ENCODE results near the gene IDH2. TPM values are rescaled to one million over a fixed set of nuclear protein-coding genes. Genes with fewer than 3 reads are reported as not detected.

The IDH2 gene
- total and polyA plus RNA-seq, 4 donors, result 149 to 339 (median 298) TPM

DNA sequence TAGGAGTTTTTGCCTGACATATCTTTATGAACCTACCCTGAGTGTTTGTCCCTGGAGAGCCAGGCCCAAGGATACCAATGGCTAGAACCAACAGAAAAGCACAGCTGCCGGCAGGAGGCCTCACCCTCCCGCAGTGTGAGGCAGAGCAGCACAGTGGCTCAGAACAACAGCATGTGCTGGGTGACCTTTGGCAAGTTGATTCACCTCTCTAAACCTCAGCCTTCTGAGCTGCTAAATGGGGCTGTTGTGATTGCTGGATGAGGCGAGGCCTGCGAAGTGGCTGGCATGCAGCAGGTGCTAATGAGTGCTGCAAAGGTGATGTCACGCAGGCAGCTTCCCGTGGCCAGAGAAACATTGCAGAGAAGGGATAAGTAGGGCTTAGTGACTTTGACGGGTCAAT, 23.3 kb downstream of the IDH2 start:
- no peak overlapping the region for H3K9ac ChIP-seq (ENCODE audit: low read depth in 1 of 2, low read length in 2 of 2)
- DNase-seq (ENCODE audit: low spot score), result no peak
- peaks cover 3 to 32% (median 20%) of the 10 kb centered on the region in 4 donors for H3K36me3 ChIP-seq (ENCODE audit: control insufficient read depth in 4 of 4, insufficient read depth in 3 of 4, low read depth in 1 of 4, low read length in 3 of 4)
- WGBS, result 93% methylated on average over 7 of the region's 7 CpGs
- TF ChIP-seq NR2F2 (IDR thresholded peaks at IDR 0.05) (no peak), HNF4G (IDR thresholded peaks at IDR 0.05) (no peak)
- TF ChIP-seq, protein P1, sequence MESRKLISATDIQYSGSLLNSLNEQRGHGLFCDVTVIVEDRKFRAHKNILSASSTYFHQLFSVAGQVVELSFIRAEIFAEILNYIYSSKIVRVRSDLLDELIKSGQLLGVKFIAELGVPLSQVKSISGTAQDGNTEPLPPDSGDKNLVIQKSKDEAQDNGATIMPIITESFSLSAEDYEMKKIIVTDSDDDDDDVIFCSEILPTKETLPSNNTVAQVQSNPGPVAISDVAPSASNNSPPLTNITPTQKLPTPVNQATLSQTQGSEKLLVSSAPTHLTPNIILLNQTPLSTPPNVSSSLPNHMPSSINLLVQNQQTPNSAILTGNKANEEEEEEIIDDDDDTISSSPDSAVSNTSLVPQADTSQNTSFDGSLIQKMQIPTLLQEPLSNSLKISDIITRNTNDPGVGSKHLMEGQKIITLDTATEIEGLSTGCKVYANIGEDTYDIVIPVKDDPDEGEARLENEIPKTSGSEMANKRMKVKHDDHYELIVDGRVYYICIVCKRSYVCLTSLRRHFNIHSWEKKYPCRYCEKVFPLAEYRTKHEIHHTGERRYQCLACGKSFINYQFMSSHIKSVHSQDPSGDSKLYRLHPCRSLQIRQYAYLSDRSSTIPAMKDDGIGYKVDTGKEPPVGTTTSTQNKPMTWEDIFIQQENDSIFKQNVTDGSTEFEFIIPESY (IDR thresholded peaks at IDR 0.05), result no peak
- no peak overlapping the region for H3K4me3 ChIP-seq (ENCODE audit: low read depth in 1 of 3, low read length in 3 of 3)
- H3K9me3 ChIP-seq (ENCODE audit: control insufficient read depth in 4 of 4, low read length in 3 of 4), result no peaks in the 10 kb centered on the region
- peaks cover 6 to 13% (median 10%) of the 10 kb centered on the region in 4 donors for H3K4me1 ChIP-seq (ENCODE audit: control insufficient read depth in 4 of 4, insufficient read depth in 4 of 4, low read length in 3 of 4)
- no peaks in the 10 kb centered on the region for H3K27me3 ChIP-seq (ENCODE audit: control insufficient read depth in 4 of 4, insufficient read depth in 4 of 4, low read length in 3 of 4)
- H3K27ac ChIP-seq (ENCODE audit: low read depth in 1 of 2, low read length in 2 of 2), result no peak overlapping the region

DNA sequence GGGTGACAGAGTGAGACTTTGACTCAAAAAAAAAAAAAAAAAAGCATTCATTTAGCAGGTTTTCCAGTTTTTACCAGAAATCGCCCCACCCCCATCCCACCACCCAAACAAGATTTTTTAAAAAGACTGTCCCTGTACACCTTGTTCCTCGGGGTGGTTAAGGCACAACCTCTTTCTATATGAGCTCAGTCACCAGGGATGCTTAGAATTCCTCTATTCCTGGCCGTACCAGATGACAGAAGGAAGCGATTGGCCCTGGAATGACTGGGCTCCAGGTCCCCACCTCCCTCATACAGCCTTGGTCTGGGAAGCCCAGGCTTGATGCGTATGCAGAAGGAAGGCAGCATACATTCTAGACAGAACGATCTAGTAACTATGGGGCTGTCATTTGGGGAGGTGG, 25.6 kb downstream of the IDH2 start:
- Histone ChIP-seq H3K4me3 (ENCODE audit: low read depth in 1 of 3, low read length in 3 of 3) (no peak overlapping the region), H3K4me1 (ENCODE audit: control insufficient read depth in 4 of 4, insufficient read depth in 4 of 4, low read length in 3 of 4) (peaks cover 6 to 13% (median 10%) of the 10 kb centered on the region in 4 donors), H3K36me3 (ENCODE audit: control insufficient read depth in 4 of 4, insufficient read depth in 3 of 4, low read depth in 1 of 4, low read length in 3 of 4) (peaks cover 3 to 19% (median 11%) of the 10 kb centered on the region in 4 donors), H3K9ac (ENCODE audit: low read depth in 1 of 2, low read length in 2 of 2) (no peak overlapping the region), H3K27me3 (ENCODE audit: control insufficient read depth in 4 of 4, insufficient read depth in 4 of 4, low read length in 3 of 4) (no peaks in the 10 kb centered on the region), H3K9me3 (ENCODE audit: control insufficient read depth in 4 of 4, low read length in 3 of 4) (no peaks in the 10 kb centered on the region), H3K27ac (ENCODE audit: low read depth in 1 of 2, low read length in 2 of 2) (peak overlapping the region; percentile 28 to 79)
- WGBS, result 97% methylated on average over 6 of the region's 6 CpGs
- DNase-seq (ENCODE audit: low spot score), result no peak
- TF ChIP-seq RAD21 (IDR thresholded peaks at IDR 0.05) (no peak), FOXA2 (IDR thresholded peaks at IDR 0.05) (no peak), GABPA (IDR thresholded peaks at IDR 0.05 in 1 of 2, conservative IDR thresholded peaks at IDR 0.05 in 1 of 2) (no peak), RXRA (IDR thresholded peaks at IDR 0.05) (no peak), NR2F2 (IDR thresholded peaks at IDR 0.05) (no peak), YY1 (IDR thresholded peaks at IDR 0.05) (no peak), HNF4A (conservative IDR thresholded peaks at IDR 0.05) (no peak), EGR1 (IDR thresholded peaks at IDR 0.05; ENCODE audit: low read depth in 2 of 2) (no peak), TAF1 (conservative IDR thresholded peaks at IDR 0.05) (no peak), ATF3 (IDR thresholded peaks at IDR 0.05) (no peak), MAX (IDR thresholded peaks at IDR 0.05) (no peak), FOXA1 (IDR thresholded peaks at IDR 0.05) (no peak), JUND (IDR thresholded peaks at IDR 0.05) (no peak), HNF4G (IDR thresholded peaks at IDR 0.05) (no peak), SP1 (IDR thresholded peaks at IDR 0.05) (no peak)
- TF ChIP-seq, protein P1 (IDR thresholded peaks at IDR 0.05), result no peak
- TF ChIP-seq, protein P2, sequence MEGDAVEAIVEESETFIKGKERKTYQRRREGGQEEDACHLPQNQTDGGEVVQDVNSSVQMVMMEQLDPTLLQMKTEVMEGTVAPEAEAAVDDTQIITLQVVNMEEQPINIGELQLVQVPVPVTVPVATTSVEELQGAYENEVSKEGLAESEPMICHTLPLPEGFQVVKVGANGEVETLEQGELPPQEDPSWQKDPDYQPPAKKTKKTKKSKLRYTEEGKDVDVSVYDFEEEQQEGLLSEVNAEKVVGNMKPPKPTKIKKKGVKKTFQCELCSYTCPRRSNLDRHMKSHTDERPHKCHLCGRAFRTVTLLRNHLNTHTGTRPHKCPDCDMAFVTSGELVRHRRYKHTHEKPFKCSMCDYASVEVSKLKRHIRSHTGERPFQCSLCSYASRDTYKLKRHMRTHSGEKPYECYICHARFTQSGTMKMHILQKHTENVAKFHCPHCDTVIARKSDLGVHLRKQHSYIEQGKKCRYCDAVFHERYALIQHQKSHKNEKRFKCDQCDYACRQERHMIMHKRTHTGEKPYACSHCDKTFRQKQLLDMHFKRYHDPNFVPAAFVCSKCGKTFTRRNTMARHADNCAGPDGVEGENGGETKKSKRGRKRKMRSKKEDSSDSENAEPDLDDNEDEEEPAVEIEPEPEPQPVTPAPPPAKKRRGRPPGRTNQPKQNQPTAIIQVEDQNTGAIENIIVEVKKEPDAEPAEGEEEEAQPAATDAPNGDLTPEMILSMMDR (IDR thresholded peaks at IDR 0.05; ENCODE audit: low read depth, low read length, missing input control), result no peak
- TF ChIP-seq, protein P3, sequence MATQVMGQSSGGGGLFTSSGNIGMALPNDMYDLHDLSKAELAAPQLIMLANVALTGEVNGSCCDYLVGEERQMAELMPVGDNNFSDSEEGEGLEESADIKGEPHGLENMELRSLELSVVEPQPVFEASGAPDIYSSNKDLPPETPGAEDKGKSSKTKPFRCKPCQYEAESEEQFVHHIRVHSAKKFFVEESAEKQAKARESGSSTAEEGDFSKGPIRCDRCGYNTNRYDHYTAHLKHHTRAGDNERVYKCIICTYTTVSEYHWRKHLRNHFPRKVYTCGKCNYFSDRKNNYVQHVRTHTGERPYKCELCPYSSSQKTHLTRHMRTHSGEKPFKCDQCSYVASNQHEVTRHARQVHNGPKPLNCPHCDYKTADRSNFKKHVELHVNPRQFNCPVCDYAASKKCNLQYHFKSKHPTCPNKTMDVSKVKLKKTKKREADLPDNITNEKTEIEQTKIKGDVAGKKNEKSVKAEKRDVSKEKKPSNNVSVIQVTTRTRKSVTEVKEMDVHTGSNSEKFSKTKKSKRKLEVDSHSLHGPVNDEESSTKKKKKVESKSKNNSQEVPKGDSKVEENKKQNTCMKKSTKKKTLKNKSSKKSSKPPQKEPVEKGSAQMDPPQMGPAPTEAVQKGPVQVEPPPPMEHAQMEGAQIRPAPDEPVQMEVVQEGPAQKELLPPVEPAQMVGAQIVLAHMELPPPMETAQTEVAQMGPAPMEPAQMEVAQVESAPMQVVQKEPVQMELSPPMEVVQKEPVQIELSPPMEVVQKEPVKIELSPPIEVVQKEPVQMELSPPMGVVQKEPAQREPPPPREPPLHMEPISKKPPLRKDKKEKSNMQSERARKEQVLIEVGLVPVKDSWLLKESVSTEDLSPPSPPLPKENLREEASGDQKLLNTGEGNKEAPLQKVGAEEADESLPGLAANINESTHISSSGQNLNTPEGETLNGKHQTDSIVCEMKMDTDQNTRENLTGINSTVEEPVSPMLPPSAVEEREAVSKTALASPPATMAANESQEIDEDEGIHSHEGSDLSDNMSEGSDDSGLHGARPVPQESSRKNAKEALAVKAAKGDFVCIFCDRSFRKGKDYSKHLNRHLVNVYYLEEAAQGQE (IDR thresholded peaks at IDR 0.05), result no peak

Data from liver (tissue), 9 donors.